CD4-positive, alpha-beta T cell treated with Interleukin-15 for 4 hours (primary cell): ENCODE data around the gene UGT1A9.

Experiments
- DNase-seq: peaks from one replicate; pipeline ENCODE4 v3.0.0-alpha.2; 2020; ENCODE audit warnings: low spot score

UGT1A9 gene

DNA sequence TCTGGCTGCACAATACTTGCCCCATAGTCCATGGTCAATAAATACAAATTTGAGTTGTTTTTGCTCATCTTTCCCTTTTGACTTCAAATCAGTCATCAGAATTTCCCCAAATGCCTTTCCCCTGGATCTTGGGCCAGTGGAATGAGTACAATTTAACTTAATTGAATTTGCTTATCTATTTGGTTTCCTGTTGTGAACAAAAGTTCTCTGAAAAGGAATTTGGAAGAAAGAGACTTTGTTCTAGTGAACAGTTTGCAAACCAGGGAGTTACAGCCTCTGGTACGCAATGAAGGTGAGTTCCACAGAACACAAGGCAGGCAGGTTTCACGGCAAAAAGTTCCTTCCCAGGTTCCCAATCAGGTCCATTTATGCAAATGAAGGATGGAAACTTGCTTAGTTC is 87.2 kb downstream of the UGT1A9 start:
- DNase-seq: no peak

DNA sequence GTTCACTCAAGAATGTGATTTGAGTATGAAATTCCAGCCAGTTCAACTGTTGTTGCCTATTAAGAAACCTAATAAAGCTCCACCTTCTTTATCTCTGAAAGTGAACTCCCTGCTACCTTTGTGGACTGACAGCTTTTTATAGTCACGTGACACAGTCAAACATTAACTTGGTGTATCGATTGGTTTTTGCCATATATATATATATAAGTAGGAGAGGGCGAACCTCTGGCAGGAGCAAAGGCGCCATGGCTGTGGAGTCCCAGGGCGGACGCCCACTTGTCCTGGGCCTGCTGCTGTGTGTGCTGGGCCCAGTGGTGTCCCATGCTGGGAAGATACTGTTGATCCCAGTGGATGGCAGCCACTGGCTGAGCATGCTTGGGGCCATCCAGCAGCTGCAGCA is 88.3 kb downstream of the UGT1A9 start, which contains the start of gene UGT1A1:
TSS of gene UGT1A1 (plus strand) at position 228 of the 400 bp plus-strand sequence. CDS start at position 246, 18 bp downstream.
- DNase-seq: no peak

DNA sequence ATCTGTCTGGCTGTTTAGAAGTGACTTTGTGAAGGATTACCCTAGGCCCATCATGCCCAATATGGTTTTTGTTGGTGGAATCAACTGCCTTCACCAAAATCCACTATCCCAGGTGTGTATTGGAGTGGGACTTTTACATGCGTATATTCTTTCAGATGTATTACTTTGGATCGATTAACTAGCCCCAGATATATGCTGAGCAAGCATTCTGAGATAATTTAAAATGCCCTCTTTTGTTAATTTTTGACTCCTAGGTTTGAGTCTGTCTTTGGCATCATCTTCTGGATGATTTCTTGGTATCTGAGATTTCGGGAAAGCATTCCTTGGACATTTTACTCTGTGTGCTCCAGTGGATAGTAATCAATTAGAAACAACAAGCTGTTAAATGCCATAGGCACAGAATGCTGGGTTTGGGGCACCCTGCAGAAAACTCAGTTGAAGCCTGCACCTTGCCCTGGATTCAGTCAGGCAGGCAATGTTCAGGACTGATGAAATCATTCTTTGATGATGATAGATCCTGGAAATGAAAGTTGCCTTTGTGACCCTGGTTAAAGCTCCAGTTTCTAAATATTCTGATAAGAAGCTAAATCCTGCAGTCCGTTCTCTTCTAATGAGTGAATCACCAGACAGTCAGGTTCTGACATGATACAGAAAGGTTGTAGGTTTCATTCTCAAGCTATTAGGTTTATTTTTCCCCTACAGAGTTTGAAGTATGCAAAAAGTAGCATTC is 89.5 kb downstream of the UGT1A9 start:
- no peak for DNase-seq

DNA sequence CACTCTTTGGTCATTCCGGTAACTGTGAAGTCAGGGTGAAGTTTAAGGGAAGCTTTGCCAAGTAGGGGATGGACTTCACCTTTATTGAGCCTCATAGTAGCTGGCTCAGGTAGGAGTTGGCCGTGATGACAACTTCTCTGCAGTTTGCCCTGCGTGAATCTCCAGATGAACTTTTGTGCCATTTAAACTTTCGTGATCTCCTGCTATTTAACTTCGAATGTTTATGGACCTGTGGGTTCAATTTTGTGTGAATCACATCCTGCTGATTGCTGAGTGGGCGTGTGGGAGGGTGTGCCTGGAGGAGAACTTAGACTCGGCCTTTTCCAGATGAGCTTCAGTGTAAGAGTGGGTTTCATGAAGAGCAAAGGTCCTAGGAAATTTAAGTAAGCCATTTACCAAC is 92.6 kb downstream of the UGT1A9 start:
- no peak for DNase-seq

DNA sequence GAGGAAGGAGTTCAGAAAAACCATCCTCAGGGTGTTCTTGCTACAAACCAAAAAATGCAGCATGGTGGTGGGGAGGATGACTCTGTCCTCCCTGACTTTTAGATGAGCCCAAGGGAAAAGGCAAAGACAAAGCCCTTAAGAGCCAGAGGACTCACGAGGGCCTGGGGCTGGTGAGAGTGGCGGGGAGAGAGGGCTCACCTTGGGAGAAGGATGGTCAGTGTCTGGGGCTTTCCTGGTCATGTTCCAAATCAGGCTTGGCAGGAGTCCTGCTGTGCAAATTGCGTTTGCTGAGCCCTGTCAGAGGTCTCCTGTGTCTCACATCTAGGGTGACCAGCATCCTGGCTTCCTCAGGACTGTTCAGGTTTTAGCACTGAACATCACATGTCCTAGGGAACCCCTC is 93.1 kb downstream of the UGT1A9 start:
- no peak for DNase-seq

GRCh38 chr2:233766416-233766815 is 94.7 kb downstream of the UGT1A9 start:
- DNase-seq: no peak

- DNase-seq: no peak
These were observed 96.4 kb downstream of the UGT1A9 start for GRCh38 chr2:233768076-233768475.

GRCh38 chr2:233769260-233769659 is 97.6 kb downstream of the UGT1A9 start:
- DNase-seq: no peak

DNA sequence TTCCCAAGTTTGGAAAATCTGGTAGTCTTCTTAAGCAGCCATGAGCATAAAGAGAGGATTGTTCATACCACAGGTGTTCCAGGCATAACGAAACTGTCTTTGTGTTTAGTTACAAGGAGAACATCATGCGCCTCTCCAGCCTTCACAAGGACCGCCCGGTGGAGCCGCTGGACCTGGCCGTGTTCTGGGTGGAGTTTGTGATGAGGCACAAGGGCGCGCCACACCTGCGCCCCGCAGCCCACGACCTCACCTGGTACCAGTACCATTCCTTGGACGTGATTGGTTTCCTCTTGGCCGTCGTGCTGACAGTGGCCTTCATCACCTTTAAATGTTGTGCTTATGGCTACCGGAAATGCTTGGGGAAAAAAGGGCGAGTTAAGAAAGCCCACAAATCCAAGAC is 100.5 kb downstream of the UGT1A9 start:
- no peak for DNase-seq

- DNase-seq: no peak
These were observed 100.9 kb downstream of the UGT1A9 start for GRCh38 chr2:233772583-233772982.

- DNase-seq: no peak
These were observed 102.2 kb downstream of the UGT1A9 start for GRCh38 chr2:233773854-233774253.

DNA sequence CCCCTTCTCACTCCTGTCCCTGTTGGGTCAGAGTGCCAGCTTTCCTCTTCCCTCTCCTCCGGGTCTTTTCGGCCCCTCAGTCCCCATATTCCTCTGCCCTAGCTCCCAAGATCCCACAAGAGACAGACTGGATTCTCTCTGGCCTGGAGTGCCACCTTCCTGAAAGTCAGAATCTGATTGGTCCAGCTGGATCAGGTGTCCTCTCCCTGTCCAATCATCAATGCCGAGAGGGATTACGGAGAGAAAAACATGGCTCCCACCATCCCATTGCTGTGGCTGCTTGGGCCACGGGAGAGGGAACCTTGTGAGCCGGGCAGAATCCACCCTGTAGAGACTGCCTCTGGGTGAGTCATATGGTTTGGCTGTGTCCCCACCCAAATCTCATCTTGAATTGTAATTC is 103.7 kb downstream of the UGT1A9 start:
- no peak for DNase-seq

DNA sequence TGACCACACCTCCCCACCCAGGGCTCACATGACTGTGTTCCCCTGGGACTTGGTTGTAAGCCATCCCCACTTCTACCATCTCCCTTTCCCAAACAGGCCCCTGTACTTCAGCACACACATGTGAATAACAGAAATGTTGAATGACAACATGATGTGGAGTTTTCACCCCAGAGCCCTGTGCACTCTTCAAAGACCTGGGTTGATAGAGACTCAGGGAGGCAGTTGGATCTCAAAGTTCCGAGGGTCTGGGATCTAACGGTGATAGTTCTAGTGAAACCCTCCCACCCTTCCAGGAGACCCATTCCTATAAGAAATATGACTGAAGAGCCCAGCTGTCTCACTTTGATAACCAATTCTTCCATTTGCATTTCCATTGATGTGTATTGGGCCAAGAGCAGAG is 106.3 kb downstream of the UGT1A9 start, which contains the start of gene MROH2A:
TSS of gene MROH2A (plus strand) at position 301 of the 400 bp plus-strand sequence. CDS start 1,029 bp downstream, outside the sequence.
- DNase-seq: no peak

DNA sequence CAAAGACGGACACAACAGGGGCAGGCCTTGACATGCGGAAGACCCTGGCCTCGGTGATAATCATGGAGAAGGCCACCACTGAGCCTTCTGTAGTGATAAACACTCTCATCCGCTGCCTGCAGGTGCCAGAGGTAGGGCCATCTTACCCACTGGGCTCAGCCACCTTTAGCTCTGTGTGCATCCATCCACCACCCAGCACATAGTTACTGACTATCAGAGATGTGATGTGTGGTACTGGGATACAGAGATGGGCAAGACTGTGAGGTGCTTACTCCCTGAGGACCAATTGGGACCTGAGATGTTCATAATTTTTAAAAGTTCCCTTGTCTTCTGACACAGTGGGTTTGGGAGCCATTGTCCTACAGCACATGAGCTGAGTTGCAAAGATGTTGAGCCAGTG is 108.0 kb downstream of the UGT1A9 start:
- DNase-seq: no peak

DNA sequence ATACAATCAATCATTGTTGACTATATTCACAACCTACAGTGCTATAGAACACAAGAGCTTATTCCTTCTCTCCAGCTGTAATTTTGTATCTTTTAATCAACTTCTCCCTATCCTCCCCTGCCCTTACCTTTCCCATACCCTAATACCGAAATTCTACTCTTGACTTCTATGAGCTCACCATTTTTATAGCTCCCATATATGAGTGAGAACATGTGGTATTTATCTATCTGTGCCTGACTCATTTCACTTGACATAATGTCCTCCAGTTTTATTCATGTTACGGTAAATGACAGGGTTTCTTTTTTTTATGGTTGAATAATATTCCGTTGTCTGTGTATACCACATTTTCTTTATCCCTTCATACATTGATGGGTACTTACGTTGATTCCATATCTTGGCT is 109.1 kb downstream of the UGT1A9 start:
- DNase-seq: no peak

- DNase-seq: no peak
These were observed 117.9 kb downstream of the UGT1A9 start for GRCh38 chr2:233789554-233789953.

DNA sequence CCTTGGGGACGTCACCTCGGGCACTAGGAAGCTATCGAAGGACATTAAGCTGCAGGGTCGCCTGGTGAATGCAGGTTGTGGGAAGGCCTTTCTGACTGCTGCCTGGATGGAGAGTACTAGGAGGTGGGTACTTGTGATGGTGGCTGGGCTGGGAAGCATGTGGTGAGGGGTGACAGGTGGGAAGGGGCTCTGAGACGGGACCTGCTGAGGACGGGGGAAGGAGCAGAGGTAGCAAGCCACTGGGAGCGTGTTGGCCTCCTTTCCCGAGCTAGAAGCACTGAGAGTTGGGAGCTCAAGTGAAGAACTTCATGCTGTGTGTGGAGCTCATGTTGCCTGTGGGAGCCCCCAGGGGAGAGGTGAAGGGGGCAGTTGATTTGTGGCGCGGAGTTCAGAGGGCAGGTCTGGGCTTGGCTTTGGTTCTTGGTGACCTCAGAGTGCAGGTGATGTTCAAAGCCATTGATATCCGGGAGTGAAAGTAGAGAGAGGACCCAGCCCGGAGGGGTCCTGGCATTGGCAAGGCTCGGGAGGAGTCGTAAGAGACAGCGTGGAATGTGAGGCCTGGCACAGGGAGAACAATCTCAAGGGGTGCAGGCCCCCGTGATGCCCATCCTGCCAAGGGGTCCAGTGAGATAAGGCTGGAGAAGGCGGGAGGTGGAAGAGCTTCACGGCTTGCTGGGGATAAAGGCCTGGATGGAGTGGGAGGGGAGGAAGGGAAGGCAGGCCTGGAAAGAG is 119.6 kb downstream of the UGT1A9 start:
- DNase-seq: no peak

DNA sequence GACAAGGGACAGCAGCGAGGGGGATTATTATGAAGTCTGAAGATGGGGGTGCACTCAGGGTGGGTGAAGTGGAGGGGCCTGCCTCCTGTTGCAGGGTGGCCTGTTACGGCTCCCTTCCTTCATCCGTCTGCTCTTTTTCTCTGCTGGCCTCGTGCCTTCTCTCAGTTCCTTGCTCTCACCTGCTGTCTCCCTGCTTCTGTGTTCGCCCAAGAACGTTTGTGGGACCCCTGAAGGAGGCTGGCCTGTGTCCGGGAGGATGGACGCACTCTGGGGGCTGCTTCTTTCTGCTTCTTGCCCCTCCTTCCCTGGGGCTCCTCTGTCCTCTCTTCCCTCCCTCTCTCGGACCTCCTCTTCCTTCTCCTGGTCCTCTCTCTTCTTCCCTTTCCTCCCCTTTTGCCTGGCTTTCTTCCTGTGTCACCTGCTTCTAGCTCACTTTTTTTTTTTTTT is 120.2 kb downstream of the UGT1A9 start:
- no peak for DNase-seq

- no peak for DNase-seq
These were observed 121.0 kb downstream of the UGT1A9 start for GRCh38 chr2:233792720-233793119.

GRCh38 chr2:233793465-233794127 is 121.9 kb downstream of the UGT1A9 start:
- DNase-seq: no peak

DNA sequence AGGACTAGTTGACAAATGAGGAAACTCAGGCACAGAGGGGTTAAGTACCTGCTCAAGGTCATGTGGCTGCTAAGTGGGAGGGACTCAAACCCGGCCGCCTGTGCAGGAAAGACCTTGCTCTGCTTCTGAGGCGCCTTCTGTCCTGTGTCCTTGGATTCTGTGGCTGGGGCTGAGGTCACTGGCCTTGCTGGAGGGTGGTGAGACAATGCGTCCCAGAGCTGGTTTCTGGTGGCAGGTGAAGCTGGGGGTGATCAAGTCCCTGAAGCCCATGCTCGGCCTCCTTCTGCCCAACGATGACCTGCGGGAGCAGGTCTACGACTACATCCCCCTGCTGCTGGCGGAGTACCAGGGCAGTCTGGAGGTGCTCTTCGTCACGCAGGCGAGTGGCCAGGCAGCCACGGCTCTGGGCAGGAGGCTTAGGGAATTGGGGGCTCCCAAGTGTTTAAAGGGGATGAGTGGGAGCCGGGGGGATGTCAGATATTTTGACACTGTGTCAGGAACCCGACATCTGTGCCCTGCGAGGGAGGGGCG is 122.5 kb downstream of the UGT1A9 start:
- no peak for DNase-seq

GRCh38 chr2:233795735-233796171 is 124.1 kb downstream of the UGT1A9 start:
- DNase-seq: no peak
